HepG2 (cell line): ENCODE results near the gene ANXA6. TPM values are rescaled to one million over a fixed set of nuclear protein-coding genes. Genes with fewer than 3 reads are reported as not detected.

Experiments
- ATAC-seq: fragments of 200-7000 bp; cut with Tn5 transposase; 3 replicates; pipeline ENCODE4 v1.9.1; 2020; ENCODE audit warnings: mild to moderate bottlenecking, moderate library complexity
- BruUV-seq: library from RNA; stranded (reverse); fragments of 400-500 nt; replicated peaks from 2 replicates; lab custom pipeline; 2021; lab: Mats Ljungman, UMichigan
- CTCF ChIA-PET: fragments of 300-600 bp; formaldehyde crosslinking; extraction: SDS; loops from one replicate; lab custom pipeline; 2021; ENCODE audit warnings: low total read pairs, inconsistent platforms, low intra/inter-chr PET ratio; lab: Yijun Ruan, JAX
- POLR2A ChIA-PET: fragments of 350-600 bp; sonication (Branson Sonifier 250); formaldehyde crosslinking; loops from one replicate; lab custom pipeline; 2020; ENCODE audit warnings: antibody characterized with exemption, inconsistent platforms; lab: Yijun Ruan, JAX
- DNase-seq: peaks from one replicate; pipeline ENCODE4 v3.0.0-alpha.2; 2015; ENCODE audit warnings: low spot score
- FAIRE-seq: peaks from 3 replicates; lab custom pipeline; 2011; peaks lifted over from hg19 to GRCh38; lab: Jason Lieb, UNC
- H2AFZ ChIP-seq: one replicate; pipeline ENCODE4 v1.6.1; 2011; ENCODE audit warnings: low read length, inconsistent platforms
- H3K27ac ChIP-seq: fragments of 300-600 bp; 3 replicates; pipeline ENCODE4 v1.8.0; 2011; ENCODE audit warnings: mixed run types, mild to moderate bottlenecking, mixed read lengths, low read length, inconsistent platforms; ENCODE audit not compliant: insufficient read depth; ENCODE audit errors: extremely low read length
- H3K27me3 ChIP-seq, 2 experiments: fragments of 200-600 bp in 1 of 2; 2 replicates in 1 of 2; 3 replicates in 1 of 2; pipeline versions ENCODE4 v1.6.0 to v1.8.0; 2011; ENCODE audit warnings: low read length in 2 of 2, mild to moderate bottlenecking in 2 of 2, moderate library complexity in 2 of 2, inconsistent platforms in 1 of 2; ENCODE audit not compliant: insufficient read depth in 2 of 2, control insufficient read depth in 1 of 2
- H3K36me3 ChIP-seq, 2 experiments: fragments of 200-600 bp in 1 of 2; replicated peaks in 1 of 2; 2 replicates in 1 of 2; 3 replicates in 1 of 2; pipeline versions ENCODE4 v1.5.1 to v1.8.0; 2011; ENCODE audit warnings: low read length in 2 of 2, inconsistent platforms in 1 of 2; ENCODE audit not compliant: insufficient read depth in 2 of 2, control insufficient read depth in 1 of 2
- H3K4me1 ChIP-seq: 2 replicates; pipeline ENCODE4 v1.5.1; 2012; ENCODE audit warnings: low read length, inconsistent platforms; ENCODE audit not compliant: insufficient read depth
- H3K4me2 ChIP-seq: 2 replicates; pipeline ENCODE4 v1.6.0; 2011; ENCODE audit warnings: low read depth, low read length, inconsistent platforms
- H3K4me3 ChIP-seq, 3 experiments: fragments of 200-600 bp in 1 of 3; sonication (generic), shearing (Covaris generic) in 1 of 3; replicated peaks in 1 of 3; 2 replicates each; pipeline ENCODE4 v1.5.1; 2011 to 2016; ENCODE audit warnings: low read length in 3 of 3, inconsistent platforms in 2 of 3, low read depth in 2 of 3, mild to moderate bottlenecking in 2 of 3, control low read depth in 1 of 3, mixed read lengths in 1 of 3; ENCODE audit not compliant: insufficient read depth in 1 of 3
- H3K79me2 ChIP-seq: one replicate; pipeline ENCODE4 v1.6.1; 2011; ENCODE audit warnings: low read length, inconsistent platforms; ENCODE audit not compliant: insufficient read depth
- H3K9ac ChIP-seq: 2 replicates; pipeline ENCODE4 v1.6.0; 2011; ENCODE audit warnings: mild to moderate bottlenecking, low read depth, low read length, inconsistent platforms; ENCODE audit not compliant: insufficient read depth
- H3K9me3 ChIP-seq: 2 replicates; pipeline ENCODE4 v1.5.1; 2012; ENCODE audit warnings: mild to moderate bottlenecking, low read length
- H4K20me1 ChIP-seq: 2 replicates; pipeline ENCODE4 v1.6.0; 2011; ENCODE audit warnings: inconsistent platforms, mild to moderate bottlenecking, low read length, moderate library complexity; ENCODE audit not compliant: insufficient read depth
- CBX1 ChIP-seq: IDR thresholded peaks from one replicate; pipeline ENCODE4 v1.6.1; 2016; ENCODE audit warnings: antibody characterized with exemption, low read depth
- MAF1 ChIP-seq: sonication (generic); formaldehyde crosslinking; IDR thresholded peaks from 2 replicates; pipeline ENCODE4 v1.5.0; 2020; ENCODE audit warnings: missing genetic modification reagents, borderline replicate concordance
- POGZ ChIP-seq: sonication (generic); formaldehyde crosslinking; IDR thresholded peaks from 2 replicates; pipeline ENCODE4 v1.4.0; 2020; ENCODE audit warnings: mild to moderate bottlenecking, missing genetic modification reagents
- PTBP1 ChIP-seq: fragments of 200-400 bp; formaldehyde crosslinking; IDR thresholded peaks from 2 replicates; pipeline ENCODE4 v1.6.1; 2018; ENCODE audit warnings: low read length, low read depth; ENCODE audit not compliant: poor library complexity, severe bottlenecking
- ZNF12 ChIP-seq: sonication (generic); formaldehyde crosslinking; IDR thresholded peaks from 2 replicates; pipeline ENCODE4 v1.5.0; 2020; ENCODE audit warnings: missing genetic modification reagents
- ZNF24 ChIP-seq: fragments of 450-650 bp; IDR thresholded peaks from 2 replicates; pipeline ENCODE4 v1.6.1; 2017; ENCODE audit warnings: antibody characterized with exemption, mild to moderate bottlenecking
- ZNF331 ChIP-seq: sonication (generic); formaldehyde crosslinking; IDR thresholded peaks from 2 replicates; pipeline ENCODE4 v1.4.0; 2020; ENCODE audit warnings: missing genetic modification reagents
- ZNF367 ChIP-seq: sonication (generic); formaldehyde crosslinking; IDR thresholded peaks from 2 replicates; pipeline ENCODE4 v1.4.0; 2020; ENCODE audit warnings: missing genetic modification reagents, borderline replicate concordance
- WGBS: methylation state at CpG from one replicate; pipeline ENCODE4 v1.1.6; 2017; ENCODE audit warnings: low lambda C conversion rate; 5-methylcytosine and 5-hydroxymethylcytosine counted together
- in situ Hi-C: cut with HindIII; loops from 2 replicates; pipeline ENCODE4 v1.10.0; 2017; ENCODE audit warnings: low pct_unique_long_range_greater_than_20kb; ENCODE audit not compliant: extremely low pct_ligation_motif_present
- intact Hi-C: fragments of 100-400 bp; cut with micrococcal nuclease; formaldehyde crosslinking; loops from one replicate; pipeline ENCODE4 v1.10.0; 2022; ENCODE audit not compliant: unreplicated experiment
- polyA plus RNA-seq, 8 experiments: library from polyadenylated mRNA; depleted of rRNA in 3 of 8; stranded (reverse) in 7 of 8; unstranded in 1 of 8; fragments of >200 nt; fragmentation: Illumina TruSeq in 4 of 8; extraction: Trizol in 4 of 8; gene quantifications; 2 replicates each; pipeline versions ENCODE4 v1.2.1 to v1.2.3, GENCODE V29; 2011 to 2016; ENCODE audit warnings: low read depth in 4 of 8, missing spikeins in 1 of 8, mixed read lengths in 1 of 8; ENCODE audit not compliant: insufficient read depth in 1 of 8
- total RNA-seq, 5 experiments: library from RNA; depleted of rRNA; stranded (reverse); fragments of >200 nt; fragmentation: Illumina TruSeq; extraction: Trizol; gene quantifications; 2 replicates each; pipeline ENCODE4 v1.2.3, GENCODE V29; 2016; ENCODE audit warnings: low read depth in 1 of 5
- TF ChIP-seq, protein P1 (sequence below): IDR thresholded peaks from 2 replicates; pipeline ENCODE4 v1.6.1; 2016; ENCODE audit warnings: missing compliant biosample characterization, missing genetic modification reagents, borderline replicate concordance
- TF ChIP-seq, protein P2 (sequence below): sonication (generic); formaldehyde crosslinking; IDR thresholded peaks from 2 replicates; pipeline ENCODE4 v1.8.1; 2023; ENCODE audit warnings: mild to moderate bottlenecking, missing genetic modification reagents

ANXA6 gene
- total and polyA plus RNA-seq, 2 of the 13 experiments (the other 11 are each of a cell fraction or from before 2014, with no cell fraction given), result 103 to 125 TPM

DNA sequence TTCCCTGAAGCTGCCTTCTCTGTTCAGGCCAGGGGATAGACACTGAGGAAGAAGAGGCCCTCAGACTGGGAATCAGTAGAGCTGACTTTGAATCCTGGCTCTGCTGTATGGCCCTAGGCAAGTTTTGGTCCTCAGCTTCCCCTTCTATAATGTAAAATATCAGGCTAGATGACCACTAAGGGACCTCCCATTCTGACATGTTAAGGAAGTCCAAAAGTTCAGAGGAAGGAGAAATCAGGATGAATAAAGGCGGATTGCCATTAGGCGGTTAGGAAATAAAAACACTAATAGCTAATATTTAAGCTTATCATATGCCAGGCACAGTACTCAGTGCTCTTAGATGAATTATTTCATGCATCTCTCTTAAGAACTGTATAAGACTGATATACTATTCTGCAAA is 67.9 kb downstream of the ANXA6 start:
- peaks cover 50% of the 10 kb centered on the region for H3K4me1 ChIP-seq
- no peaks in the 10 kb centered on the region for H4K20me1 ChIP-seq
- WGBS, result 57% methylated on average over 2 of the region's 2 CpGs

GRCh38 chr5:151088986-151089385 is 68.6 kb downstream of the ANXA6 start:
- no peak for FAIRE-seq
- Histone ChIP-seq H3K27ac (no peak overlapping the region), H3K27me3 (peaks cover 2 to 10% of the 10 kb centered on the region in 2 experiments; a peak in 2 of 5 replicates), H3K36me3 (no peaks in the 10 kb centered on the region), H4K20me1 (no peaks in the 10 kb centered on the region), H3K4me2 (no peak overlapping the region), H2AFZ (no peak overlapping the region), H3K4me1 (peaks cover 50% of the 10 kb centered on the region), H3K4me3 (no peak overlapping the region), H3K9ac (no peak overlapping the region), H3K79me2 (no peaks in the 10 kb centered on the region), H3K9me3 (no peaks in the 10 kb centered on the region)
- ChIA-PET CTCF (no interaction called here), POLR2A (interaction anchor here (1.9 kb wide), 1 partner anchor 8 kb away, joined by 6 read pairs; the partner anchor contains the start of gene TNIP1)
- WGBS, result 0% methylated on average over 4 of the region's 4 CpGs
- in situ Hi-C loops (no loop called here), intact Hi-C loops (loop anchor here (5.0 kb wide), 1 partner anchor 37 kb away; no protein-coding TSS in a partner anchor)
- no peak for ATAC-seq
- DNase-seq, result no peak
- no TSS peak for BruUV-seq
- TF ChIP-seq ZNF24, result no peak
- no peak for TF ChIP-seq PTBP1
- TF ChIP-seq MAF1, result no peak
- TF ChIP-seq ZNF12 (CRISPR knock-in tag), result no peak
- no peak for TF ChIP-seq ZNF367 (CRISPR knock-in tag)
- TF ChIP-seq, protein P1, sequence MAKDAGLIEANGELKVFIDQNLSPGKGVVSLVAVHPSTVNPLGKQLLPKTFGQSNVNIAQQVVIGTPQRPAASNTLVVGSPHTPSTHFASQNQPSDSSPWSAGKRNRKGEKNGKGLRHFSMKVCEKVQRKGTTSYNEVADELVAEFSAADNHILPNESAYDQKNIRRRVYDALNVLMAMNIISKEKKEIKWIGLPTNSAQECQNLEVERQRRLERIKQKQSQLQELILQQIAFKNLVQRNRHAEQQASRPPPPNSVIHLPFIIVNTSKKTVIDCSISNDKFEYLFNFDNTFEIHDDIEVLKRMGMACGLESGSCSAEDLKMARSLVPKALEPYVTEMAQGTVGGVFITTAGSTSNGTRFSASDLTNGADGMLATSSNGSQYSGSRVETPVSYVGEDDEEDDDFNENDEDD (CRISPR knock-in tag), result no peak
- no peak for TF ChIP-seq POGZ (CRISPR knock-in tag)

More for the DNA sequence above, 67.9 kb downstream of the ANXA6 start:
- no peak for DNase-seq
- ATAC-seq, result no peak
- H3K9me3 ChIP-seq, result no peaks in the 10 kb centered on the region
- H3K4me2 ChIP-seq, result no peak overlapping the region
- intact Hi-C loops (loop anchor here (5.0 kb wide), 1 partner anchor 37 kb away; no protein-coding TSS in a partner anchor), in situ Hi-C loops (no loop called here)
- no TSS peak for BruUV-seq
- H3K27me3 ChIP-seq, result peaks cover 2 to 10% of the 10 kb centered on the region in 2 experiments; a peak in 2 of 5 replicates
- H3K27ac ChIP-seq, result no peak overlapping the region
- H3K9ac ChIP-seq, result no peak overlapping the region
- no peaks in the 10 kb centered on the region for H3K36me3 ChIP-seq
- TF ChIP-seq CBX1 (no peak), ZNF331 (no peak)
- TF ChIP-seq, protein P2, sequence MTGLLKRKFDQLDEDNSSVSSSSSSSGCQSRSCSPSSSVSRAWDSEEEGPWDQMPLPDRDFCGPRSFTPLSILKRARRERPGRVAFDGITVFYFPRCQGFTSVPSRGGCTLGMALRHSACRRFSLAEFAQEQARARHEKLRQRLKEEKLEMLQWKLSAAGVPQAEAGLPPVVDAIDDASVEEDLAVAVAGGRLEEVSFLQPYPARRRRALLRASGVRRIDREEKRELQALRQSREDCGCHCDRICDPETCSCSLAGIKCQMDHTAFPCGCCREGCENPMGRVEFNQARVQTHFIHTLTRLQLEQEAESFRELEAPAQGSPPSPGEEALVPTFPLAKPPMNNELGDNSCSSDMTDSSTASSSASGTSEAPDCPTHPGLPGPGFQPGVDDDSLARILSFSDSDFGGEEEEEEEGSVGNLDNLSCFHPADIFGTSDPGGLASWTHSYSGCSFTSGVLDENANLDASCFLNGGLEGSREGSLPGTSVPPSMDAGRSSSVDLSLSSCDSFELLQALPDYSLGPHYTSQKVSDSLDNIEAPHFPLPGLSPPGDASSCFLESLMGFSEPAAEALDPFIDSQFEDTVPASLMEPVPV (CRISPR knock-in tag), result no peak
- ChIA-PET CTCF (no interaction called here), POLR2A (interaction anchor here (1.9 kb wide), 1 partner anchor 9 kb away, joined by 6 read pairs; the partner anchor contains the start of gene TNIP1)
- FAIRE-seq, result no peak
- H2AFZ ChIP-seq, result no peak overlapping the region
- H3K79me2 ChIP-seq, result no peaks in the 10 kb centered on the region
- no peak overlapping the region for H3K4me3 ChIP-seq
